Inferior parietal cortex (tissue), 1 donor: ENCODE data around the gene PANK3.
"Not testable (repeated sequence)": the region's sequence is repeated elsewhere in the genome, so short reads cannot be mapped to it uniquely, and the experiment has no call there.

Experiments
- DNase-seq: peaks from one replicate; pipeline ENCODE4 v3.0.0-alpha.2; 2016; ENCODE audit errors: extremely low spot score

The PANK3 gene

GRCh38 chr5:168552146-168552545 lies 27.0 kb downstream of the PANK3 start:
- peak; percentile 56 for DNase-seq

- DNase-seq = no peak
Measured at GRCh38 chr5:168550656-168551055, 28.5 kb downstream of the PANK3 start.

- DNase-seq = no peak
Measured at GRCh38 chr5:168549554-168549953, 29.6 kb downstream of the PANK3 start.

DNA sequence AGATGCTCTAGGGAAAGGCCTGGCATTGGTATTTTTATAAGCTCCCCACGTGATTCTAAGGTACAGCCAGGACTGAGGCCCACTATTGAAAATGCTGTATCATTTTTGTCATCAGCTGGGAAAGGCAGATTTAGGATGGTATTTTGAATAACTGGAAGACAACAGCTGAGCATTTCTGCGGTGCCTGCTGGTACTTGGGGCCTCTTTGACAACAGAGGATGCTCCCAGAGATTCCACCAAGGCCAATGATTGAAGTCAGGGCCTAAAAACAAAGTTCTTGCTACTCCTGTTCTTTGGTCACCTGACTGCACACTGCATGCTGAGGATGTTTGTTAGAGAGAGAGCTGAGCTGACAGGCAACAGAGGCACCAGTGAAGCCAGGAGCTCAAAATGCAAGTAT lies 42.0 kb downstream of the PANK3 start:
- DNase-seq = no peak

DNA sequence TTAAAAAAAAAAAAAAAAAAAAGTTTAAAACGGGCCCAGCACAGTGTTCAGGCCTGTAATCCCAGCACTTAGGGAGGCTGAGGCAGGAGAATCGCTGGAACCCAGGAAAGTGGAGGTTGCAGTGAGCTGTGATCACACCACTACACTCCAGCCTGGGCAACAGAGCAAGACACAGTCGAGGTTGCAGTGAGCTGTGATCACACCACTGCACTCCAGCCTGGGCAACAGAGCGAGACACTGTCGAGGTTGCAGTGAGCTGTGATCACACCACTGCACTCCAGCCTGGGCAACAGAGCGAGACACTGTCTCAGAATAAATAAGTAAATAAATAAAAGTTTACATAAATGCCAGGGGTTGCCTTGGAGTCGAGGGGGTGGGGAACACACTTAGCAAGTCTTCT lies 44.8 kb downstream of the PANK3 start:
- not testable (repeated sequence) for DNase-seq

DNA sequence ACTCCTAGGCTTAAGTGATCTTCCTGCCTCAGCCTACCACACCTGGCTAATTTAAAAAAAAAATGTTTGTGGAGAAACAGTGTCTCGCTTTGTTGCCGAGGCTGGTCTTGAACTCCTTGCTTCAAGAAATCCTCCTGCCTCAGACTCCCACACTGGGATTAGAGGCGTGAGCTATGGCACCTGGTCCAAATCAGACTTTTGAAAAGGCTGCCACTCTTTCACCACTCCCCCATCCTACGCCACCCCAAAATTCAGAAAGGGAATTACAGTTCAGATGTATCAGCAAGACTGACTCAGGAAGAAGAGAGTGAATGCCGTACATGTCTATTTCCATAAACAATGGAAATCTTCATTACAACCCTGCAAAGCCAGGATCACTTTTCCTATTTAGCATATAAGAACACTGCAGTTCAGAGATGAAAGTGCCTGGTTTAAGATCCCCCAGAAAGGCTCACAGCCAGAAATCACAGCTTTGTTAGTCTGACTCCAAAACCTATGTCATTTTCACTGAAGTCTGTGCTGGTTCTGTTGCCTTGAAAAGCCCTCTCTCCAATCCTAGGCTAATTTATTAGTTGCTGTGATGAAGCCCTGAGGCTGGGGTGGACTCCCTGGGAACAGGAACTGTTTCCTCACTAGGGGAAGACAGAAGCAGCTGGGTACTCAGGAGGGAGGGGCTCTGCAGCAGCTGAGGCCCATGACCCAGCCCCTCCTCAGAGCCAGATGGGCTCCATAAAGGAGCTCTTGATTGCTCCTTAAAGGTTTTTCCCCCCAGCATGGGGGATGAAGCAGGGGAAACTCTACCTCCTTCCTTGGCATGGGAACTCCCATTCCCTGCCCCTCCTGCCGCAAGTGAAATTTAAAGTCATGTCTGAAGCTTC lies 46.9 kb downstream of the PANK3 start:
- DNase-seq = no peak

DNA sequence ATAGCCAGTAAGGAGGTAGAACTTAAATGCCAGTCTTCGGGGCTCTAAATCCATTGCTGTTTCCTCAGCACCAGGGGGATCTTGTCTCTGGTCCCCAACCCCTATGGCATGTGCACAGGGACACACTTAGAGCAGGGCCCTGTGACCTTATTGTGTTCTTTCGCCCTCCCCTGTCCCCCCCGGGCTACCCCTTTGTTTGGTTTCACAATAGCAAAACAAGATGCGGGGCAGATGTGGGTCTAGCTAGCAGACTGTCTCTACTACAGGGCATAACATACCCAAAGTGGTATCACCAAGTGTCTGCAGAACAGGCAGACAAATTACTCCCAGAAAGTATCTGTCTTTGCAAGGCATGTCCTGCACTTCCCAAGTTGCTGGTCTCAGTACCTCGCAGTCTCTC lies 48.0 kb downstream of the PANK3 start:
- DNase-seq = no peak

GRCh38 chr5:168530621-168531150 lies 48.5 kb downstream of the PANK3 start:
- DNase-seq = no peak

GRCh38 chr5:168529374-168530234 lies 49.6 kb downstream of the PANK3 start:
- DNase-seq = no peak

GRCh38 chr5:168528521-168529373 lies 50.4 kb downstream of the PANK3 start, which contains the start of gene FBLL1:
FBLL1 (plus strand) TSS chr5:168529305; CDS start chr5:168529505, 200 bp downstream.
- DNase-seq = no peak

DNA sequence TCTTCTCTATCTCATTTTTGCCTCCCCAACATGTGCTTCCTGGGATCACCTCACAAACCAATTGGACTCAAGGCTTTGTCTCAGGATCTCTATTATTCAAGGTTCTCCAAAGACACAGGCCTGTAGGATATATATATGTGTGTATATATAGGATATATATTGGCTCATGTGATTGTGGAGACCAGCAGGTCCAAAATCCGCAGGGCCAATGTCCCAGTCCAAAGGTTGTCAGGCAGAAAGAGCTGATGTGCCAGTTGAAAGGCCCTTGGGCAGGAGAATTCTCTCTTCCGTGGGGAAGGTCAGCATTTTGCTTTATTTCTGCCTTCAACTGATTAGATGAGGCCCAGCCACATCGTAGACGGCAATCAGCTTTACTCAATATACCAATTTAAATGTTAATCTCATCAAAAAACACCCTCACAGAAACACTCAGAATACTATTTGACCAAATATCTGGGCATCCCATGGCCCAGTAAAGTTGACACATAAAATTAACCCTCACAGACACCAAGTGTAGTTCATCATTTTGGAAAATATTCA lies 51.3 kb downstream of the PANK3 start:
- no peak for DNase-seq

DNA sequence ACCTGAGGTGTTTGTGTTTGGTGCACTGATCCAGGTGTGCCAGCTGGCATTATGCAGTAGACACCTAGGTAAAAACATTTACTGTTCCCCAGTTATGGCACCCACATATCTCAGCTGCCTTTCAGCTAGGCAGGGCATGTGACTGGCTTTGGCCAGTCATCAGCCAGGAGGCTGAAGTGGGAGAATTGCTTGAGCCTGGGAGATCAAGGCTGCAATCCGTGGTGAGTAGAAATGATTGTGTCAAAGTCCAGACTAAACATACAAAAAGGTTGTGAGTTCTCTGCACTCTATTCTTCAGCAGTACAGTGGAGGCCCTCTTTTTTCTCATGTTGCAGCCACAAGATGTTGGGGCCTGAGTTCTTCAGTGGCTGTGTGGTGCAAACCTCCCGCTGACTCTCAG lies 53.3 kb downstream of the PANK3 start:
- DNase-seq = no peak

GRCh38 chr5:168513861-168514428 lies 65.2 kb downstream of the PANK3 start:
- DNase-seq = no peak

- DNase-seq = no peak
Measured at GRCh38 chr5:168502563-168503237, 76.5 kb downstream of the PANK3 start.
